DOHH2 (cell line): Measurements from ENCODE around the gene CDH18.

Source experiments
- H3F3A ChIP-seq: fragments of 200-600 bp; sonication (generic), shearing (Covaris generic); 2 replicates; pipeline ENCODE4 v1.6.0; 2016; ENCODE audit warnings: antibody characterized with exemption, mild to moderate bottlenecking; ENCODE audit not compliant: control insufficient read depth, insufficient read depth
- H3K27ac ChIP-seq: fragments of 200-600 bp; sonication (generic); 2 replicates; pipeline ENCODE4 v1.5.1; 2014; ENCODE audit warnings: low read depth, mild to moderate bottlenecking, low read length, moderate library complexity
- H3K27me3 ChIP-seq: fragments of 200-600 bp; sonication (generic); 2 replicates; pipeline ENCODE4 v1.6.1; 2014; ENCODE audit warnings: mild to moderate bottlenecking, low read length, mixed read lengths; ENCODE audit not compliant: control insufficient read depth
- H3K36me3 ChIP-seq: fragments of 200-600 bp; sonication (generic); 2 replicates; pipeline ENCODE4 v1.6.1; 2014; ENCODE audit warnings: mild to moderate bottlenecking, low read length, moderate library complexity, mixed read lengths; ENCODE audit not compliant: control insufficient read depth
- H3K4me1 ChIP-seq: fragments of 200-600 bp; sonication (generic); 2 replicates; pipeline ENCODE4 v1.6.1; 2014; ENCODE audit warnings: mild to moderate bottlenecking, low read length, mixed read lengths; ENCODE audit not compliant: control insufficient read depth
- H3K4me2 ChIP-seq: fragments of 200-600 bp; sonication (generic); 2 replicates; pipeline ENCODE4 v1.6.0; 2014; ENCODE audit warnings: mild to moderate bottlenecking, low read length, moderate library complexity
- H3K4me3 ChIP-seq: fragments of 200-600 bp; sonication (generic); 2 replicates; pipeline ENCODE4 v1.5.1; 2014; ENCODE audit warnings: mild to moderate bottlenecking, low read length, mixed read lengths
- H3K79me2 ChIP-seq: fragments of 200-600 bp; sonication (generic); 2 replicates; pipeline ENCODE4 v1.6.1; 2014; ENCODE audit warnings: mild to moderate bottlenecking, low read length, mixed read lengths; ENCODE audit not compliant: control insufficient read depth
- H3K9me2 ChIP-seq: fragments of 200-600 bp; sonication (generic); replicated peaks from 2 replicates; pipeline ENCODE4 v1.6.1; 2014; ENCODE audit warnings: mild to moderate bottlenecking, low read length, mixed read lengths; ENCODE audit not compliant: control insufficient read depth
- H3K9me3 ChIP-seq: fragments of 200-600 bp; sonication (generic); 2 replicates; pipeline ENCODE4 v1.6.1; 2014; ENCODE audit warnings: antibody characterized with exemption, low read length, mixed read lengths; ENCODE audit not compliant: control insufficient read depth, insufficient read depth
- H4K20me1 ChIP-seq: fragments of 200-600 bp; sonication (generic); 2 replicates; pipeline ENCODE4 v1.6.0; 2014; ENCODE audit warnings: low read depth, mild to moderate bottlenecking, antibody characterized with exemption, low read length, moderate library complexity; ENCODE audit not compliant: control insufficient read depth, insufficient read depth
- CTCF ChIP-seq: fragments of 200-600 bp; sonication (generic); IDR thresholded peaks from one replicate; pipeline ENCODE4 v1.5.1; 2014; ENCODE audit warnings: antibody characterized with exemption, mild to moderate bottlenecking, low read depth, low read length; ENCODE audit not compliant: poor library complexity, severe bottlenecking
- EZH2phosphoT487 ChIP-seq: fragments of 200-600 bp; sonication (generic); IDR thresholded peaks from 2 replicates; pipeline ENCODE4 v1.6.1; 2017; ENCODE audit warnings: borderline replicate concordance, mild to moderate bottlenecking, antibody characterized with exemption, low read length, moderate library complexity, mixed read lengths

Gene CDH18

GRCh38 chr5:19865336-19866089 is 122.5 kb downstream of the CDH18 start:
- Histone ChIP-seq H3K4me1 (no peaks in the 10 kb centered on the region), H3K4me2 (no peak overlapping the region), H3K4me3 (no peak overlapping the region), H3K79me2 (no peaks in the 10 kb centered on the region), H3K27me3 (no peaks in the 10 kb centered on the region), H3K9me3 (no peaks in the 10 kb centered on the region), H3K36me3 (no peaks in the 10 kb centered on the region), H3K9me2 (no peaks in the 10 kb centered on the region), H3K27ac (no peak overlapping the region), H4K20me1 (no peaks in the 10 kb centered on the region), H3F3A (no peaks in the 10 kb centered on the region)
- TF ChIP-seq EZH2phosphoT487 (no peak), CTCF (no peak)

GRCh38 chr5:19862711-19863110 is 125.3 kb downstream of the CDH18 start:
- TF ChIP-seq CTCF: no peak
- TF ChIP-seq EZH2phosphoT487: no peak
- H3K4me2 ChIP-seq: no peak overlapping the region
- H3F3A ChIP-seq: no peaks in the 10 kb centered on the region
- H3K4me3 ChIP-seq: no peak overlapping the region
- no peak overlapping the region for H3K27ac ChIP-seq
- H3K27me3 ChIP-seq: no peaks in the 10 kb centered on the region
- no peaks in the 10 kb centered on the region for H3K79me2 ChIP-seq
- no peaks in the 10 kb centered on the region for H3K36me3 ChIP-seq
- H3K4me1 ChIP-seq: no peaks in the 10 kb centered on the region
- no peaks in the 10 kb centered on the region for H4K20me1 ChIP-seq
- no peaks in the 10 kb centered on the region for H3K9me2 ChIP-seq
- no peaks in the 10 kb centered on the region for H3K9me3 ChIP-seq

- Histone ChIP-seq H3K4me1 (no peaks in the 10 kb centered on the region), H3K27me3 (no peaks in the 10 kb centered on the region), H3K9me3 (no peaks in the 10 kb centered on the region), H3K4me3 (no peak overlapping the region), H3F3A (no peaks in the 10 kb centered on the region), H3K36me3 (no peaks in the 10 kb centered on the region), H3K27ac (no peak overlapping the region), H3K79me2 (no peaks in the 10 kb centered on the region), H4K20me1 (no peaks in the 10 kb centered on the region), H3K9me2 (no peaks in the 10 kb centered on the region), H3K4me2 (no peak overlapping the region)
- no peak for TF ChIP-seq EZH2phosphoT487
- no peak for TF ChIP-seq CTCF
These were observed 129.0 kb downstream of the CDH18 start for GRCh38 chr5:19859020-19859419.
